ENCODE results near the gene NBL1. TPM values are rescaled to one million over a fixed set of nuclear protein-coding genes. Genes with fewer than 3 reads are reported as not detected.

Gene NBL1, protein sequence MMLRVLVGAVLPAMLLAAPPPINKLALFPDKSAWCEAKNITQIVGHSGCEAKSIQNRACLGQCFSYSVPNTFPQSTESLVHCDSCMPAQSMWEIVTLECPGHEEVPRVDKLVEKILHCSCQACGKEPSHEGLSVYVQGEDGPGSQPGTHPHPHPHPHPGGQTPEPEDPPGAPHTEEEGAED
- 1.2 and 4.9 TPM in 2 replicates for total RNA-seq (2011; cell fraction: chromatin; rRNA removed; ENCODE audit: low replicate concordance)
- 2.9 and 5.3 TPM in 2 replicates for total RNA-seq (2011; cell fraction: nucleolus; rRNA removed)
- 2.1 and 4.1 TPM in 2 replicates for total RNA-seq (2011; cell fraction: nucleoplasm; rRNA removed)
- total RNA-seq (2014; rRNA removed) (2.4 and 4.9 TPM in 2 replicates), total RNA-seq (2014; rRNA removed; fragmentation: Illumina TruSeq; extraction: Trizol) (0.80 and 0.91 TPM in 2 replicates), total RNA-seq (2015; rRNA removed; fragmentation: Illumina TruSeq; extraction: Trizol) (1.0 and 1.4 TPM in 2 replicates), total RNA-seq (2021) (3.4 and 3.7 TPM in 2 replicates), polyA plus RNA-seq (2011; rRNA removed) (3.2 and 4.1 TPM in 2 replicates), polyA plus RNA-seq (2014; fragmentation: Illumina TruSeq; extraction: Trizol) (1.3 and 2.1 TPM in 2 replicates), polyA plus RNA-seq (2014; fragmentation: Nextera tagmentation; extraction: Ambion mirVana) (under 1 TPM in 1 of 2 experiments, not detected in 1; 0.10 TPM), polyA plus RNA-seq (2014; rRNA removed) (2.2 and 2.8 TPM in 2 replicates), polyA minus RNA-seq (2011; rRNA and poly(A)+ RNA removed) (2.0 and 2.8 TPM in 2 replicates), Bru-seq, nascent RNA (percentile 36 among the genes with signal in this experiment), BruChase-seq, experiment 1, labeled RNA remaining after a 2-hour chase (percentile 31 among the genes with signal in this experiment), BruChase-seq, experiment 2, labeled RNA remaining after a 6-hour chase (percentile 43 among the genes with signal in this experiment)
- polyA plus RNA-seq (2011; cell fraction: cytosol; rRNA removed), result 2.8 and 8.3 TPM in 2 replicates
- polyA plus RNA-seq (2011; cell fraction: nucleus; rRNA removed), result 1.8 and 3.1 TPM in 2 replicates
- 1.6 and 1.8 TPM in 2 replicates for polyA plus RNA-seq (2012)
- 5.2 and 5.6 TPM in 2 replicates for polyA minus RNA-seq (2011; cell fraction: cytosol; rRNA and poly(A)+ RNA removed)
- 0.81 and 2.0 TPM in 2 replicates for polyA minus RNA-seq (2011; cell fraction: nucleus; rRNA and poly(A)+ RNA removed)
- long read RNA-seq, experiment 1, transcript NBL1-202 (4 exons, 2,172 nt), result major isoform, 5 of 10 reads
- long read RNA-seq, experiment 1, partial matches to known transcripts, result 0 of 10 reads
- long read RNA-seq, experiment 1, other reads (novel, unspliced or antisense), result 5 of 10 reads
- long read RNA-seq, experiment 2, partial matches to known transcripts, result 0 of 3 reads
- long read RNA-seq, experiment 2, other reads (novel, unspliced or antisense), result 2 of 3 reads
- long read RNA-seq, experiment 3, result 0 reads

GRCh38 chr1:19643602-19644394 lies at the start of gene NBL1:
Gene NBL1 (plus strand): TSS chr1:19644311. CDS start chr1:19655031, 10,720 bp downstream.
- H3K4me3 ChIP-seq, result peak within 1 kb of the TSS; percentile 34
- H2AFZ ChIP-seq (ENCODE audit: low read depth, low read length), result peak within 1 kb of the TSS; percentile 41
- peak; percentile 69 to 93 (median 83) for DNase-seq (ENCODE audit: extremely low read depth in 1 of 4, low spot score in 3 of 4)
- no peaks in the 10 kb centered on the region for H3K9me1 ChIP-seq (ENCODE audit: control insufficient read depth, insufficient read depth, low read length)
- CTCF ChIA-PET (ENCODE audit: low intra/inter-chr PET ratio), result no interaction called here
- no peaks in the 10 kb centered on the region for H3K36me3 ChIP-seq (ENCODE audit: control insufficient read depth, insufficient read depth, low read length)
- peaks cover 16 to 39% of the 10 kb centered on the region in 2 experiments; a peak in 4 of 5 replicates for H3K27me3 ChIP-seq (ENCODE audit: control insufficient read depth in 2 of 2, insufficient read depth in 2 of 2, low read length in 2 of 2)
- peak within 1 kb of the TSS; percentile 54 for H3K4me2 ChIP-seq (ENCODE audit: insufficient read depth, low read length)
- 24% methylated on average over 35 of the region's 90 CpGs for WGBS (ENCODE audit: insufficient coverage, low coverage, missing lambda C conversion rate)
- no peak for FAIRE-seq
- H3K9ac ChIP-seq (ENCODE audit: insufficient read depth in 1 of 2, low read depth in 2 of 2, low read length in 2 of 2), result peak within 1 kb of the TSS in 1 of 2 experiments; percentile 85; a peak in 2 of 4 replicates
- in situ Hi-C loops (cut with MboI) (no loop called here), intact Hi-C loops (cut with micrococcal nuclease) (loop anchor here (10.0 kb wide), 1 partner anchor 179 kb away; no protein-coding TSS in a partner anchor)
- peak; percentile 62 for ATAC-seq
- POLR2A ChIA-PET, result interaction anchor here (0.6 to 1.2 kb wide), 3 partner anchors 24 to 163 kb away, joined by 3 to 4 read pairs (median 3); a partner anchor contains a TSS
- H3K9me3 ChIP-seq (replicated peaks; ENCODE audit: control insufficient read depth, insufficient read depth, low read depth, low read length), result no peaks in the 10 kb centered on the region
- no peak within 1 kb of the TSS for H3K27ac ChIP-seq (ENCODE audit: extremely low read depth, low read depth, low read length)
- H3K79me2 ChIP-seq (ENCODE audit: control insufficient read depth, insufficient read depth, low read length), result no peaks in the 10 kb centered on the region
- peaks cover 3% of the 10 kb centered on the region; the same call in 1 of the 2 replicates for H4K20me1 ChIP-seq (replicated peaks; ENCODE audit: control insufficient read depth, insufficient read depth, low read length)
- peaks cover 0 to 36% of the 10 kb centered on the region in 2 experiments; a peak in 4 of 5 replicates for H3K4me1 ChIP-seq (replicated peaks in 1 of 2; ENCODE audit: control insufficient read depth in 2 of 2, insufficient read depth in 2 of 2, low read length in 2 of 2)
- BruUV-seq (replicated peaks), result no TSS peak
- peak; percentile 43 for TF ChIP-seq CXXC5 (CRISPR knock-in tag; IDR thresholded peaks at IDR 0.05)
- TF ChIP-seq HDGF (IDR thresholded peaks at IDR 0.05), result no peak
- no peak for TF ChIP-seq ESRRB (CRISPR knock-in tag; IDR thresholded peaks at IDR 0.05; ENCODE audit: borderline replicate concordance)
- TF ChIP-seq, protein P1, sequence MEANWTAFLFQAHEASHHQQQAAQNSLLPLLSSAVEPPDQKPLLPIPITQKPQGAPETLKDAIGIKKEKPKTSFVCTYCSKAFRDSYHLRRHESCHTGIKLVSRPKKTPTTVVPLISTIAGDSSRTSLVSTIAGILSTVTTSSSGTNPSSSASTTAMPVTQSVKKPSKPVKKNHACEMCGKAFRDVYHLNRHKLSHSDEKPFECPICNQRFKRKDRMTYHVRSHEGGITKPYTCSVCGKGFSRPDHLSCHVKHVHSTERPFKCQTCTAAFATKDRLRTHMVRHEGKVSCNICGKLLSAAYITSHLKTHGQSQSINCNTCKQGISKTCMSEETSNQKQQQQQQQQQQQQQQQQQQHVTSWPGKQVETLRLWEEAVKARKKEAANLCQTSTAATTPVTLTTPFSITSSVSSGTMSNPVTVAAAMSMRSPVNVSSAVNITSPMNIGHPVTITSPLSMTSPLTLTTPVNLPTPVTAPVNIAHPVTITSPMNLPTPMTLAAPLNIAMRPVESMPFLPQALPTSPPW (CRISPR knock-in tag; IDR thresholded peaks at IDR 0.05), result peak; percentile 58
- TF ChIP-seq NELFE (IDR thresholded peaks at IDR 0.05; ENCODE audit: insufficient read depth, insufficient read length), result no peak
- no peak for TF ChIP-seq ZEB2 (IDR thresholded peaks at IDR 0.05)
- TF ChIP-seq ZKSCAN8 (CRISPR knock-in tag; IDR thresholded peaks at IDR 0.05), result no peak
- TF ChIP-seq RB1 (IDR thresholded peaks at IDR 0.05; ENCODE audit: low read depth), result peak; percentile 50
- TF ChIP-seq CREM (IDR thresholded peaks at IDR 0.05; ENCODE audit: low read depth), result peak; percentile 20; the same call in 1 of the 2 replicates
- no peak for TF ChIP-seq ZNF695 (CRISPR knock-in tag; IDR thresholded peaks at IDR 0.05)
- TF ChIP-seq SNAPC5 (CRISPR knock-in tag; IDR thresholded peaks at IDR 0.05), result no peak
- no peak for TF ChIP-seq IFI16 (CRISPR knock-in tag; IDR thresholded peaks at IDR 0.05)
- peak in 1 of 2 experiments; percentile 86 for TF ChIP-seq E2F6 (IDR thresholded peaks at IDR 0.05; ENCODE audit: borderline replicate concordance in 1 of 2, extremely low read depth in 1 of 2, insufficient read depth in 1 of 2, insufficient read length in 1 of 2, low read depth in 1 of 2, low read length in 1 of 2, poor library complexity in 1 of 2, severe bottlenecking in 1 of 2)
